ENCODE results near the gene LEPROT.
A peak's percentile ranks its signal among the peaks of the same experiment; 100 is the strongest.

LEPROT gene

GRCh38 chr1:65409314-65409713 lies 11.2 kb upstream of the LEPROT start:
- DNase-seq = no peak
- in situ Hi-C loops (cut with MboI; ENCODE audit: low pct_unique_long_range_greater_than_20kb, low sequenced_read_pairs) = no loop called here

GRCh38 chr1:65409816-65410326 lies 10.6 kb upstream of the LEPROT start:
- DNase-seq = no peak
- in situ Hi-C loops (cut with MboI; ENCODE audit: low pct_unique_long_range_greater_than_20kb, low sequenced_read_pairs) = no loop called here

GRCh38 chr1:65412256-65412983 lies 8.0 kb upstream of the LEPROT start:
- DNase-seq = no peak
- in situ Hi-C loops (cut with MboI; ENCODE audit: low pct_unique_long_range_greater_than_20kb, low sequenced_read_pairs) = no loop called here

- in situ Hi-C loops (cut with MboI; ENCODE audit: low pct_unique_long_range_greater_than_20kb, low sequenced_read_pairs) = no loop called here
- no peak for DNase-seq
These were observed 7.5 kb upstream of the LEPROT start for GRCh38 chr1:65412984-65413375.

GRCh38 chr1:65414538-65414937 lies 5.9 kb upstream of the LEPROT start:
- in situ Hi-C loops (cut with MboI; ENCODE audit: low pct_unique_long_range_greater_than_20kb, low sequenced_read_pairs) = no loop called here

GRCh38 chr1:65416767-65417166 lies 3.7 kb upstream of the LEPROT start:
- in situ Hi-C loops (cut with MboI; ENCODE audit: low pct_unique_long_range_greater_than_20kb, low sequenced_read_pairs) = no loop called here
- DNase-seq = no peak

More at GRCh38 chr1:65414538-65414937, 5.9 kb upstream of the LEPROT start:
- DNase-seq = no peak

GRCh38 chr1:65417729-65418128 lies 2.7 kb upstream of the LEPROT start:
- in situ Hi-C loops (cut with MboI; ENCODE audit: low pct_unique_long_range_greater_than_20kb, low sequenced_read_pairs) = no loop called here
- DNase-seq = no peak

- DNase-seq = no peak
- in situ Hi-C loops (cut with MboI; ENCODE audit: low pct_unique_long_range_greater_than_20kb, low sequenced_read_pairs) = no loop called here
These were observed 1.8 kb upstream of the LEPROT start for GRCh38 chr1:65418522-65419185.

- peak; percentile 95 for DNase-seq
- in situ Hi-C loops (cut with MboI; ENCODE audit: low pct_unique_long_range_greater_than_20kb, low sequenced_read_pairs) = no loop called here
These were observed 533 bp upstream of the LEPROT start for GRCh38 chr1:65419681-65420589.

- DNase-seq = peak; percentile 62
- in situ Hi-C loops (cut with MboI; ENCODE audit: low pct_unique_long_range_greater_than_20kb, low sequenced_read_pairs) = no loop called here
These were observed 1.0 kb downstream of the LEPROT start for GRCh38 chr1:65421351-65422025.

- in situ Hi-C loops (cut with MboI; ENCODE audit: low pct_unique_long_range_greater_than_20kb, low sequenced_read_pairs) = no loop called here
- no peak for DNase-seq
These were observed 2.1 kb downstream of the LEPROT start for GRCh38 chr1:65422241-65423203.

- no peak for DNase-seq
- in situ Hi-C loops (cut with MboI; ENCODE audit: low pct_unique_long_range_greater_than_20kb, low sequenced_read_pairs) = no loop called here
These were observed 3.6 kb downstream of the LEPROT start for GRCh38 chr1:65423884-65424572.

- DNase-seq = no peak
- in situ Hi-C loops (cut with MboI; ENCODE audit: low pct_unique_long_range_greater_than_20kb, low sequenced_read_pairs) = no loop called here
These were observed 4.1 kb downstream of the LEPROT start for GRCh38 chr1:65424573-65424889.

- in situ Hi-C loops (cut with MboI; ENCODE audit: low pct_unique_long_range_greater_than_20kb, low sequenced_read_pairs) = no loop called here
These were observed 4.5 kb downstream of the LEPROT start for GRCh38 chr1:65425006-65425405.

GRCh38 chr1:65425697-65426096 lies 5.2 kb downstream of the LEPROT start:
- in situ Hi-C loops (cut with MboI; ENCODE audit: low pct_unique_long_range_greater_than_20kb, low sequenced_read_pairs) = no loop called here
- DNase-seq = no peak

More at GRCh38 chr1:65425006-65425405, 4.5 kb downstream of the LEPROT start:
- no peak for DNase-seq

GRCh38 chr1:65429078-65429477 lies 8.6 kb downstream of the LEPROT start:
- DNase-seq = no peak
- in situ Hi-C loops (cut with MboI; ENCODE audit: low pct_unique_long_range_greater_than_20kb, low sequenced_read_pairs) = no loop called here

GRCh38 chr1:65429806-65430205 lies 9.3 kb downstream of the LEPROT start:
- in situ Hi-C loops (cut with MboI; ENCODE audit: low pct_unique_long_range_greater_than_20kb, low sequenced_read_pairs) = no loop called here
- DNase-seq = no peak

All from KBM-7 (cell line).